ENCODE results near the gene TCF12. TPM values are rescaled to one million over a fixed set of nuclear protein-coding genes. Genes with fewer than 3 reads are reported as not detected.

TCF12 gene
- total RNA-seq, 1 donor from 2014 or later: 144 TPM

GRCh38 chr15:57236561-57237300 is 318.3 kb downstream of the TCF12 start:
- no peak for TF ChIP-seq CTCF (IDR thresholded peaks at IDR 0.05)
- H3K4me3 ChIP-seq: no peak overlapping the region
- peaks cover 0 to 9% of the 10 kb centered on the region in 2 donors for H3K4me1 ChIP-seq
- H3K9me3 ChIP-seq: no peaks in the 10 kb centered on the region
- no peaks in the 10 kb centered on the region for H3K27me3 ChIP-seq
- no peak for DNase-seq (ENCODE audit: low spot score in 2 of 2)
- no peak overlapping the region for H3K27ac ChIP-seq
- H3K36me3 ChIP-seq: peaks cover 21 to 27% of the 10 kb centered on the region in 2 donors
- intact Hi-C loops (cut with DNase I): no loop called here

GRCh38 chr15:57237301-57237642 is 318.8 kb downstream of the TCF12 start:
- H3K4me1 ChIP-seq: peaks cover 0 to 9% of the 10 kb centered on the region in 2 donors
- DNase-seq (ENCODE audit: low spot score in 2 of 2): no peak
- no peak overlapping the region for H3K4me3 ChIP-seq
- intact Hi-C loops (cut with DNase I): no loop called here
- no peaks in the 10 kb centered on the region for H3K27me3 ChIP-seq
- TF ChIP-seq CTCF (IDR thresholded peaks at IDR 0.05): no peak
- H3K9me3 ChIP-seq: no peaks in the 10 kb centered on the region
- peaks cover 17 to 27% of the 10 kb centered on the region in 2 donors for H3K36me3 ChIP-seq
- H3K27ac ChIP-seq: no peak overlapping the region

GRCh38 chr15:57237676-57238075 is 319.2 kb downstream of the TCF12 start:
- no peak for DNase-seq (ENCODE audit: low spot score in 2 of 2)
- H3K4me1 ChIP-seq: peaks cover 0 to 9% of the 10 kb centered on the region in 2 donors
- intact Hi-C loops (cut with DNase I): no loop called here

GRCh38 chr15:57245130-57245529 is 326.7 kb downstream of the TCF12 start:
- intact Hi-C loops (cut with DNase I): no loop called here
- no peaks in the 10 kb centered on the region for H3K4me1 ChIP-seq
- H3K9me3 ChIP-seq: no peaks in the 10 kb centered on the region
- H3K4me3 ChIP-seq: no peak overlapping the region
- H3K36me3 ChIP-seq: peaks cover 0 to 17% of the 10 kb centered on the region in 2 donors
- no peak for TF ChIP-seq CTCF (IDR thresholded peaks at IDR 0.05)
- H3K27me3 ChIP-seq: no peaks in the 10 kb centered on the region
- H3K27ac ChIP-seq: no peak overlapping the region
- no peak for DNase-seq (ENCODE audit: low spot score in 2 of 2)

More at GRCh38 chr15:57237676-57238075, 319.2 kb downstream of the TCF12 start:
- no peak overlapping the region for H3K4me3 ChIP-seq
- H3K9me3 ChIP-seq: no peaks in the 10 kb centered on the region
- no peaks in the 10 kb centered on the region for H3K27me3 ChIP-seq
- no peak for TF ChIP-seq CTCF (IDR thresholded peaks at IDR 0.05)
- H3K27ac ChIP-seq: no peak overlapping the region
- peaks cover 13 to 25% of the 10 kb centered on the region in 2 donors for H3K36me3 ChIP-seq

GRCh38 chr15:57245714-57246113 is 327.3 kb downstream of the TCF12 start:
- Histone ChIP-seq H3K36me3 (peaks cover 0 to 17% of the 10 kb centered on the region in 2 donors), H3K9me3 (no peaks in the 10 kb centered on the region), H3K27ac (no peak overlapping the region), H3K4me1 (no peaks in the 10 kb centered on the region), H3K27me3 (no peaks in the 10 kb centered on the region), H3K4me3 (no peak overlapping the region)
- intact Hi-C loops (cut with DNase I): no loop called here
- no peak for DNase-seq (ENCODE audit: low spot score in 2 of 2)
- TF ChIP-seq CTCF (IDR thresholded peaks at IDR 0.05): no peak
